CD14-positive monocyte (primary cell): ENCODE measurements around the gene KIF21A. TPM values are rescaled to one million over a fixed set of nuclear protein-coding genes. Genes with fewer than 3 reads are reported as not detected.

Source experiments
- DNase-seq, 3 donors: peaks; one replicate each; pipeline ENCODE4 v3.0.0-alpha.2; 2011 to 2022
- H2AFZ ChIP-seq: 2 replicates; pipeline ENCODE4 v1.6.0; 2012; ENCODE audit warnings: mild to moderate bottlenecking, low read depth, low read length, inconsistent platforms; ENCODE audit not compliant: insufficient read depth, poor library complexity, severe bottlenecking
- H3K27ac ChIP-seq, 2 donors: 1 replicate in 1 of 2; 2 replicates in 1 of 2; pipeline ENCODE4 v1.5.1; 2012 to 2013; ENCODE audit warnings: low read length in 2 of 2, control low read depth in 1 of 2, inconsistent platforms in 1 of 2, low read depth in 1 of 2, mild to moderate bottlenecking in 1 of 2
- H3K27me3 ChIP-seq, 2 donors: one replicate each; pipeline versions ENCODE4 v1.6.0 to v1.6.1; 2011 to 2013; ENCODE audit warnings: low read length in 2 of 2; ENCODE audit not compliant: control insufficient read depth in 2 of 2, insufficient read depth in 2 of 2
- H3K36me3 ChIP-seq, 2 donors: replicated peaks in 1 of 2; 1 replicate in 1 of 2; 2 replicates in 1 of 2; pipeline versions ENCODE4 v1.5.1 to v1.6.1; 2012 to 2013; ENCODE audit warnings: low read length in 2 of 2, control low read depth in 1 of 2, inconsistent platforms in 1 of 2, mild to moderate bottlenecking in 1 of 2; ENCODE audit not compliant: insufficient read depth in 2 of 2, control insufficient read depth in 1 of 2
- H3K4me1 ChIP-seq, 2 donors: 1 replicate in 1 of 2; 2 replicates in 1 of 2; pipeline versions ENCODE4 v1.5.1 to v1.6.1; 2012 to 2013; ENCODE audit warnings: low read length in 2 of 2, control low read depth in 1 of 2, inconsistent platforms in 1 of 2, mild to moderate bottlenecking in 1 of 2, moderate library complexity in 1 of 2; ENCODE audit not compliant: insufficient read depth in 2 of 2, control insufficient read depth in 1 of 2
- H3K4me2 ChIP-seq: replicated peaks from 2 replicates; pipeline ENCODE3; 2012; ENCODE audit warnings: low read length, moderate library complexity, mild to moderate bottlenecking; ENCODE audit not compliant: poor library complexity, severe bottlenecking; ENCODE audit errors: extremely low read depth
- H3K4me3 ChIP-seq, 3 experiments: fragments of 200-600 bp in 1 of 3; sonication (generic) in 1 of 3; replicated peaks in 1 of 3; 1 replicate in 2 of 3; 2 replicates in 1 of 3; pipeline ENCODE4 v1.5.1; 2011 to 2013; ENCODE audit warnings: low read length in 3 of 3, mild to moderate bottlenecking in 3 of 3, control low read depth in 2 of 3, low read depth in 2 of 3, inconsistent platforms in 1 of 3, moderate library complexity in 1 of 3
- H3K79me2 ChIP-seq: 2 replicates; pipeline ENCODE4 v1.6.0; 2012; ENCODE audit warnings: mild to moderate bottlenecking, control low read depth, inconsistent platforms, low read length, moderate library complexity; ENCODE audit not compliant: insufficient read depth
- H3K9ac ChIP-seq: 2 replicates; pipeline ENCODE4 v1.6.0; 2017; ENCODE audit warnings: low read length, mild to moderate bottlenecking; ENCODE audit not compliant: insufficient read depth, poor library complexity, severe bottlenecking
- H3K9me3 ChIP-seq, 2 donors: replicated peaks in 1 of 2; 1 replicate in 1 of 2; 2 replicates in 1 of 2; pipeline versions ENCODE4 v1.5.1 to v1.6.1; 2012 to 2013; ENCODE audit warnings: low read length in 2 of 2, control low read depth in 1 of 2; ENCODE audit not compliant: control insufficient read depth in 1 of 2, insufficient read depth in 1 of 2
- H4K20me1 ChIP-seq: 2 replicates; pipeline ENCODE4 v1.6.0; 2012; ENCODE audit warnings: mild to moderate bottlenecking, low read length, control low read depth, moderate library complexity; ENCODE audit not compliant: insufficient read depth
- H3K27ac Mint-ChIP-seq, 7 donors: one replicate each; pipeline ENCODE4 v1.8.0; 2020; ENCODE audit warnings: mild to moderate bottlenecking in 7 of 7, mixed read lengths in 7 of 7, moderate library complexity in 6 of 7, inconsistent platforms in 2 of 7
- H3K27me3 Mint-ChIP-seq, 3 donors: one replicate each; pipeline ENCODE4 v1.8.0; 2021 to 2022; ENCODE audit warnings: low read depth in 3 of 3, mild to moderate bottlenecking in 3 of 3, mixed read lengths in 3 of 3, moderate library complexity in 3 of 3, inconsistent platforms in 1 of 3
- H3K36me3 Mint-ChIP-seq, 2 donors: one replicate each; pipeline ENCODE4 v1.8.0; 2020; ENCODE audit warnings: mixed read lengths in 2 of 2, inconsistent platforms in 1 of 2, mild to moderate bottlenecking in 1 of 2
- H3K4me1 Mint-ChIP-seq: one replicate; pipeline ENCODE4 v1.8.0; 2020; ENCODE audit warnings: mild to moderate bottlenecking, mixed read lengths
- H3K4me3 Mint-ChIP-seq, 2 donors: one replicate each; pipeline ENCODE4 v1.8.0; 2020; ENCODE audit warnings: mild to moderate bottlenecking in 2 of 2, mixed read lengths in 2 of 2, moderate library complexity in 1 of 2
- H3K9me3 Mint-ChIP-seq, 7 donors: one replicate each; pipeline ENCODE4 v1.8.0; 2020 to 2022; ENCODE audit warnings: mixed read lengths in 7 of 7, mild to moderate bottlenecking in 6 of 7, moderate library complexity in 6 of 7, inconsistent platforms in 2 of 7
- CTCF ChIP-seq: fragments of 200-600 bp; IDR thresholded peaks from one replicate; pipeline ENCODE4 v1.8.0; 2022; ENCODE audit warnings: antibody characterized with exemption, mild to moderate bottlenecking
- WGBS: methylation state at CpG from one replicate; pipeline ENCODE4 v1.1.5; 2013; ENCODE audit warnings: missing lambda C conversion rate; ENCODE audit not compliant: insufficient coverage; 5-methylcytosine and 5-hydroxymethylcytosine counted together
- intact Hi-C, 2 donors: fragments of 100-400 bp; cut with micrococcal nuclease; formaldehyde crosslinking; loops; one replicate each; pipeline versions ENCODE4 v1.15.0 to v1.15.1; 2023
- polyA plus RNA-seq, 3 donors: library from polyadenylated mRNA; depleted of rRNA in 1 of 3; unstranded in 2 of 3; stranded (reverse) in 1 of 3; fragments of 300-500 nt in 2 of 3; fragments of >200 nt in 1 of 3; fragmentation: Illumina TruSeq in 2 of 3; gene quantifications; 1 replicate in 2 of 3; 2 replicates in 1 of 3; pipeline ENCODE4 v1.2.3, GENCODE V29; 2012 to 2021

Gene KIF21A
- polyA plus RNA-seq, 3 donors, result 0.03 to 0.05 TPM; not detected in 1

- H3K27ac ChIP-seq, result no peak overlapping the region
- H3K27me3 Mint-ChIP-seq, result no peaks in the 10 kb centered on the region
- no peaks in the 10 kb centered on the region for H3K36me3 ChIP-seq
- no peaks in the 10 kb centered on the region for H3K4me1 ChIP-seq
- no peaks in the 10 kb centered on the region for H3K9me3 ChIP-seq
- H3K79me2 ChIP-seq, result no peaks in the 10 kb centered on the region
- H4K20me1 ChIP-seq, result no peaks in the 10 kb centered on the region
- H2AFZ ChIP-seq, result no peak overlapping the region
- no peak for TF ChIP-seq CTCF
- intact Hi-C loops, result no loop called here
- no peak overlapping the region for H3K4me3 Mint-ChIP-seq
- H3K9ac ChIP-seq, result no peak overlapping the region
- no peaks in the 10 kb centered on the region for H3K36me3 Mint-ChIP-seq
- H3K4me1 Mint-ChIP-seq, result no peaks in the 10 kb centered on the region
- H3K27me3 ChIP-seq, result no peaks in the 10 kb centered on the region
- H3K27ac Mint-ChIP-seq, result no peak overlapping the region
- H3K4me2 ChIP-seq, result no peak overlapping the region
- no peak overlapping the region for H3K4me3 ChIP-seq
- no peak for DNase-seq
- H3K9me3 Mint-ChIP-seq, result peaks cover 0 to 3% (median 2%) of the 10 kb centered on the region in 7 donors
Observed at GRCh38 chr12:39367494-39367893, 75.4 kb downstream of the KIF21A start.

- H3K36me3 ChIP-seq, result no peaks in the 10 kb centered on the region
- no peaks in the 10 kb centered on the region for H4K20me1 ChIP-seq
- no peak for TF ChIP-seq CTCF
- H2AFZ ChIP-seq, result no peak overlapping the region
- no peak overlapping the region for H3K9ac ChIP-seq
- H3K27ac ChIP-seq, result no peak overlapping the region
- no peak overlapping the region for H3K4me2 ChIP-seq
- no peak overlapping the region for H3K4me3 ChIP-seq
- no peaks in the 10 kb centered on the region for H3K9me3 ChIP-seq
- no peaks in the 10 kb centered on the region for H3K27me3 Mint-ChIP-seq
- H3K4me1 ChIP-seq, result no peaks in the 10 kb centered on the region
- no peak overlapping the region for H3K4me3 Mint-ChIP-seq
- H3K36me3 Mint-ChIP-seq, result no peaks in the 10 kb centered on the region
- no peaks in the 10 kb centered on the region for H3K79me2 ChIP-seq
- intact Hi-C loops, result no loop called here
- no peak overlapping the region for H3K27ac Mint-ChIP-seq
- no CpG with 5 or more reads among the region's 8 CpGs for WGBS
- H3K9me3 Mint-ChIP-seq, result peaks cover 0 to 8% (median 0%) of the 10 kb centered on the region in 7 donors
- DNase-seq, result no peak
- H3K27me3 ChIP-seq, result no peaks in the 10 kb centered on the region
- no peaks in the 10 kb centered on the region for H3K4me1 Mint-ChIP-seq
Observed at GRCh38 chr12:39365364-39366001, 77.4 kb downstream of the KIF21A start.
